DMS53 treated with DMSO at 0.1 percent for 48 hours (cell line): Measurements from ENCODE around the gene DCBLD1.
"Not testable (repeated sequence)": the region's sequence is repeated elsewhere in the genome, so short reads cannot be mapped to it uniquely, and the experiment has no call there.

Experiments
- DNase-seq: peaks from one replicate; lab custom pipeline; 2025; ENCODE audit not compliant: unreplicated experiment; lab: John Stamatoyannopoulos, UW

Gene DCBLD1

GRCh38 chr6:117497237-117497636, 14.8 kb downstream of the DCBLD1 start:
- no peak for DNase-seq

DNA sequence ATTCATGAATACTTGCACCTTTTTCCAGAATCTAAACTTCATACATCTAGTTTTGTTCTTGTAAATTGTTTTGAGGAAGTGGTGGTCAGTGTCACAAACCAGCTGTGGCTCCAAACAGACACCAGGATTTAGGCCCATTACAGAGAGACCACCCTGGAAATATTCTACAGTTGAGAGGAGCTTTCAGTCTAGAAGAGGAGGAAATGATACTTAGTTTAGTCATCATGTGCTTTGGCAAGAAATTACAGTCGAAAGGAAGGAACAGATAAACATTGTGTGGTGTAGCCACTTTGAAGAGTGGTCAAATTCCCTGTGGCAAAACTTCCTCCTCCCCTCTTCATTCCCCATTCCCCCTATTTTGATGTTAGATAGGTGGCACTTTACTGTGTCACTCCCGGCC, 15.7 kb downstream of the DCBLD1 start:
- no peak for DNase-seq

GRCh38 chr6:117501722-117502121, 19.2 kb downstream of the DCBLD1 start:
- DNase-seq = no peak

DNA sequence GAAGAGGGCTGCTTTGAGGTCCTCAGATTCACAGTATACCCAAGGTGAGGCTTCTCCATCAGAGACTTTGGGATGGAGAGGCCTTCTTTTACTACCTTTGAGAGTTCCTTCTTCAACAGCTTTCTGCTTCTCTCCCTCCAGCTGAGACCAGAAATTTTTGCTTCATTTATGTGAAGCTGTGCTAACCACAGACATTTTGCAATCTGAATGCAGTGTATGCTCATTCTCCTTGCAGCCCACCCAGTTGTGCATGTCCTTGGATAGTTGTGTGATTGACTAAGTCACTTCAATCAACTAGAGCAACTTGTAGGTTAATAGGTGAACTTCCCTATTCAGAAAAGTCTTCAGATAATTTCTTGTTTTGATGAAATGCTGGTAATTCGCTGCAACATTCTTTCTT, 20.1 kb downstream of the DCBLD1 start:
- DNase-seq = no peak

DNA sequence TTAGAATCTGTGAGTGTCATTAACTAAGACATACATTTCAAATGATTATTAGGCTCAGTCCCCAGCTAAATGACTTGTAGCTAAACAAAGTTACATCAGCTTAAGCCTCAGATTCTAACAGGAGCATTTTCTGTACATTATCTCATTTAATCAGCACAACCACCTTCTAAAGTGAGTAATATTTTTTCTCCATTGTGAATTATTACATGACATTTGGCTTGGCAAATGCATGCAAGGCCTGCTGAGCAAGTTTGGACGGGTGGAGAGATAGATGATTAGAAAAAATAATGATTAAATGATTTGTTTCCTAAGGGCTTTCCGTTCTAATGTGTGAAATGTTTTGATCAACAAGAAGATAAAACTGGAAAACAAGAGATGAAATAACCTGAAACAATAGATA, 20.7 kb downstream of the DCBLD1 start:
- DNase-seq = no peak

- no peak for DNase-seq
These were observed 22.1 kb downstream of the DCBLD1 start for GRCh38 chr6:117504478-117505144.

DNA sequence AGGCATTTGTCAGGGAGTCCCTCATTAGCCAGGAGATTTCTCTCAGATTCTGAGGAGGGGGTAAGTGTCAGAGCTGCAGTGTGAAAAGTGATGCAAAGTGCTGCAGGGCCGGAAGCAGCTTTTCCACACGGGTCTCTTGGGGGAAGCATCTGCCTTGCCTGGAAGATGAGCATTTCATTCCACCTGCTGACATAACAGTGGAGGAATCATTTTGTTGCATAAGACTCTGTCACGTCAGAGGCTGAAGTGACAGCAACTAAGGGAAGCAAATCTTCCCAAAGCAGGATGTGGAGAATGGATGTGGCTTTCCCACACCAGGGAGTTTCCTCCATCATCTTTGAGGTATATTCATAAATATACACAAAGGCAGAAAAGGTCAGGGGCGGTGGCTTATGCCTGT, 22.8 kb downstream of the DCBLD1 start:
- no peak for DNase-seq

DNA sequence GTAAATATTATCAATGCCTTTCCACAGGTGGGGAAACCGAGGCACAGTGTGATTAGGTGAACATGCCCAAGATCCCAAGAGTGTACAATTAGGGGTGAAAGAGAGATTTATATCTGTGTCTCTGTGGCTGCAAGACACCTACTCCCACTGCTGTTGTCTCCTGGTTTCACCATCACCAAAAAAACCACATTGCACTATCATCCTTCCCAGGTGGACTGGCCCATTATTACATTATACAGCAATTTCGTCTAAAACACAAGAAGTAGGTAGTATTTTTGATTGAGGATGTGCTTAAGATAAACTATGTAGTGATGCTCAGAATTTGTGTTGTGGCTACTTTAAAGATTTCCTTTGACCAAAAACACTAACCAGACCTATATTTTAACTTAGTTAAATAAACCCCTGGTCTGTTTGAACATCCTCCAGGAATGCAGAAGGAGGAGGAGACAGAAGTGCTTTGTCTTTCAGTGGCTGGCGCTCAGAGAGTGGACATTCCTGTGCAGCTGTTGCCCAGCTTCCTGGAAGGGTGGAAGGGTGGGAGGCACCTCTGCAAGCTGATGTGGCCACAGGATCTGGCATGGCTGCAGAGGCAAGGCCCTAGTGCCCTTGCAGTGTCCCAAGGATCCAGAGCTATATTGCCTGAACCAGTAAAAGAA, 23.8 kb downstream of the DCBLD1 start:
- no peak for DNase-seq

- DNase-seq = no peak
These were observed 24.4 kb downstream of the DCBLD1 start for GRCh38 chr6:117506907-117507306.

- DNase-seq = no peak
These were observed 26.0 kb downstream of the DCBLD1 start for GRCh38 chr6:117508450-117508971.

DNA sequence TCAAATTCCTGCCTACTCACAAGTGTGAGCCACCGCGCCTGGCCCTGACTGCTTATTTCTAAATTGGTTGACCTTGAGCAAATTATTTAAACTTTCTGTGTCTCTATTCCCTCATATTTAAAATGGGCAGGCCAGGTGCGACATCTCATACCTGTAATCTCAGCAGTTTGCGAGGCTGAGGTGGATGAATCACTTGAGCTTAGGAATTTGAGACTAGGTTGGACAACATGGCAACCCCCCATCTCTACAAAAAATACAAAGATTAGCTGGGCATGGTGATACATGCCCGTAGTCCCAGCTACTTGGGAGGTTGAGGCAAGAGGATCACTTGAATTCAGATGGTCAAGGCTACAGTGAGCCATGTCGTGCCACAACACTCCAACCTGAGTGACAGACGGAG, 26.5 kb downstream of the DCBLD1 start:
- no peak for DNase-seq

- DNase-seq = no peak
These were observed 29.8 kb downstream of the DCBLD1 start for GRCh38 chr6:117512056-117512828.

- DNase-seq = no peak
These were observed 30.6 kb downstream of the DCBLD1 start for GRCh38 chr6:117512987-117513573.

GRCh38 chr6:117513778-117514365, 31.4 kb downstream of the DCBLD1 start:
- DNase-seq = no peak

DNA sequence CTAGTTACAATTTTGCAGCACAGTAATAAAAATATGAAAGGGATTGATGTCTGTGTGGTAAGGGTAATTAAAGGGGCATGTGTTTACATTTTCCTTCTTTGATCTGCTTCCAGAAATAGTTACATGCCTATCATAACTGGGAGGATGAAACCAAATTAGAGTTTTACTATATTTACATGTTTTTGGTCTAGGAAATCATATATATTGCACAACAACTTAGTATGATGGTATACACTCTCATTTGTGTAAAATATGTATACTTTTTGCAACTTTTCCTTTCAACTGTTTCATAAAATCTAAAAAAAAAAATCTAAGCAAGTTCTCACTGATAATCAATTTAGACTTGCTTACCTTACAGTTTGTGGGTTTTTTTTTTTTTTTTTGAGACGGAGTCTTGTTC, 32.2 kb downstream of the DCBLD1 start:
- no peak for DNase-seq

- DNase-seq = no peak
These were observed 32.9 kb downstream of the DCBLD1 start for GRCh38 chr6:117515326-117515725.

DNA sequence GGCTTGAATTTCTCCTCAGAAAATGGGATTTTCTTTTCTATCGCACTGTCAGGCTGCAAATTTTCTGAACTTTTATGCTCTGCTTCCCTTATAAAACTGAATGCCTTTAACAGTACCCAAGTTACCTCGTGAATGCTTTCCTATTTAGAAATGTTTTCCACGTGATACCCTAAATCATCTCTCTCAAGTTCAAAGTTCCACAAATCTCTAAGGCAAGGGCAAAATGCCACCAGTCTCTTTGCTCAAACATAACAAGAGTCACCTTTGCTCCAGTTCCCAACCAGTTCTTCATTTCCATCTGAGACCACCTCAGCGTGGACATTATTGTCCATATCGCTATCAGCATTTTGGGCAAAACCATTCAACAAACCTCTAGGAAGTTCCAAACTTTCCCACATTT, 35.5 kb downstream of the DCBLD1 start:
- not testable (repeated sequence) for DNase-seq

- DNase-seq = no peak
These were observed 36.4 kb downstream of the DCBLD1 start for GRCh38 chr6:117518870-117519269.

DNA sequence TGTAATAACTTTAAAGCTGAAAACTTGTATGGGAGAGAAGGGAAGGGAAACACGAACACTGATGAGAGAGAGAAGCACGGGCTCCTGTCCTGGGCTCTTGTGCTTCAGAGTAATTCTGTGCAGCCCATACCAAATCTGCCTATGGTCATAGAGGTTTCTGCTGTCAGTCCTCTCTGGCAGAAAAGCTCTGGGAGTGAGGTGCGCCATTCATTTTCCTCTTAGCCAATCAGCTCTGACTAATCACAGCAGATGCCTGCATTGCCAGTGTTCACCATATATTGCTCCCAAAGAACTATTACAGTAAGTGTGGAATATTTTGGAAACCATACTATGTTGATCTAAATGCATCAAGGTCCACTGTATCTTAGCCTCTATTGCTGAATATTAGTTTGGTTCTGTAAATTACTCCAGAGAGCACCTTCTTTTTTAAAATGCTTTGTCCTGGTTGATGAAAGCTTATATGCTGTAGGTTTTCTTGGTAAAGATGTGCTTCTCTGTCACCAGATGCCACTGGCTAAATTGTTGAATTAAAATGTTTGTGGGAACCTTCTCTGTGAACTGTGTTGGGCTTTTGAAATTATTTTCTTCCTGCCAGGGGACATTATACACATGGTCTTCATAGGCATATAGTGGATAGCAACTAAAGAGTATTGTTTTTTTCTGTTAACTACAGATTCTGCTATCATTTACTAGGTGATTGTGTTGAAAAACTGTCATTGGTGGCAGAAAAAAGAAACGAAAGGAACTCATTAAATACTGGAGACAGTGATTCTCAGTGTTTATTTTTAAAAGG, 38.3 kb downstream of the DCBLD1 start:
- no peak for DNase-seq

DNA sequence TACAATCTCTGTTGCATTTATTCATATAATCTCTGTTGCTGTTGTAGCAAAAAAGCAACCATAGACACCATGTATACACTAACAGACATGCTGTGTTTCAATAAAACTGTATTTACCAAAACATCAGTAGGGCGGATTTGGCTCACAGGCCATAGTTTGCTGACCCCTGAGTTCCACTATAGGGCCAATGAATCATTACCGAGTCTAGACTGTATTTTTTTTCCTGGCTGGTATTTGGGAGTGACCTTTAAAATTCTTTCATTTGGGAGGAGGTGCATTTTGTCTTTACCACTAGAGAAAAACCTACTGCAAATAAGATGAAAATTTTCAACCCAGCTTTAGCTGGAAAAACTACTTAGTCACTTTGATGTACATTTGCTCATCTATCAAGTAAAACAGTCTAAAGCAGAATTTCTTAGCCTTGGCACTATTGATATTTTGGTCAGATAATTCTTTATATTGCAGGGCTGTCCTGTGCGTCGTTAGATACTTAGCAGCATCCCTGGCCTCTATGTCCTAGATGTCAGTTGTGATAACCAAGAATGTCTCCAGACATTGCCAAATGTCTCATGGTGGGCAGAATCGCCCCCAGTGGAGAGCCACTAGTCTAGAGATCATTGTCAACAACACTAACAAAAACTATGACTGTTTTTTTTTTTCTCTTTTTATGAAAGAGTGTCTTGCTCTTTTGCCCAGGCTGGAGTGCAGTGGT, 39.5 kb downstream of the DCBLD1 start:
- DNase-seq = no peak
